Left lung (tissue), 10 donors: Measurements from ENCODE around the gene FGF3. TPM values are rescaled to one million over a fixed set of nuclear protein-coding genes. Genes with fewer than 3 reads are reported as not detected.
A peak's percentile ranks its signal among the peaks of the same experiment; 100 is the strongest.

Experiments used
- ATAC-seq: fragments of 200-7000 bp; cut with Tn5 transposase; one replicate; pipeline ENCODE4 v1.9.1; 2020; ENCODE audit warnings: moderate library complexity
- DNase-seq, 4 donors: peaks; one replicate each; pipeline ENCODE4 v3.0.0-alpha.2; 2013 to 2020
- H3K27ac ChIP-seq, 2 donors: fragments of 200-600 bp; sonication (generic) in 1 of 2; one replicate each; pipeline versions ENCODE4 v1.5.0 to v1.8.0; 2020 to 2021
- H3K27me3 ChIP-seq, 2 donors: fragments of 200-600 bp; sonication (generic) in 1 of 2; one replicate each; pipeline versions ENCODE4 v1.5.0 to v1.8.0; 2020 to 2021
- H3K36me3 ChIP-seq, 2 donors: fragments of 200-600 bp; sonication (generic) in 1 of 2; one replicate each; pipeline versions ENCODE4 v1.5.0 to v1.8.0; 2020 to 2021
- H3K4me1 ChIP-seq, 2 donors: fragments of 200-600 bp; one replicate each; pipeline ENCODE4 v1.8.0; 2021
- H3K4me3 ChIP-seq, 2 donors: fragments of 200-600 bp; sonication (generic) in 1 of 2; one replicate each; pipeline versions ENCODE4 v1.5.0 to v1.8.0; 2020 to 2021; ENCODE audit warnings: mild to moderate bottlenecking in 1 of 2
- H3K9me3 ChIP-seq, 2 donors: fragments of 200-600 bp; sonication (generic) in 1 of 2; one replicate each; pipeline versions ENCODE4 v1.5.0 to v1.8.0; 2020 to 2021
- intact Hi-C, 2 donors: fragments of 100-400 bp; cut with DNase I; formaldehyde crosslinking; loops; one replicate each; pipeline versions ENCODE4 v1.11.2 to v1.14.2; 2022
- polyA plus RNA-seq, 6 donors: library from polyadenylated mRNA; unstranded; fragments of 120-200 nt; gene quantifications; one replicate each; pipeline ENCODE4 v1.2.1, GENCODE V29; 2013; ENCODE audit not compliant: insufficient read length in 6 of 6
- total RNA-seq, 2 donors: library from RNA; stranded (reverse); fragmentation: NEBNext Ultra II Directional; extraction: Animal tissue kit (Norgen Biotek cat#: 25700); gene quantifications; one replicate each; pipeline ENCODE4 v1.2.1, GENCODE V29; 2021
- TF ChIP-seq, protein P1 (sequence below), 2 donors: fragments of 200-600 bp; sonication (generic) in 1 of 2; IDR thresholded peaks; one replicate each; pipeline versions ENCODE4 v1.5.0 to v1.8.0; 2021; ENCODE audit warnings: antibody characterized with exemption in 2 of 2
- donor health status: DM: no; HTN: yes; CAD: no.
- donor health status: DM: no; HTN: no; CAD: no.

Gene FGF3
- total and polyA plus RNA-seq, 8 donors, result not detected

DNA sequence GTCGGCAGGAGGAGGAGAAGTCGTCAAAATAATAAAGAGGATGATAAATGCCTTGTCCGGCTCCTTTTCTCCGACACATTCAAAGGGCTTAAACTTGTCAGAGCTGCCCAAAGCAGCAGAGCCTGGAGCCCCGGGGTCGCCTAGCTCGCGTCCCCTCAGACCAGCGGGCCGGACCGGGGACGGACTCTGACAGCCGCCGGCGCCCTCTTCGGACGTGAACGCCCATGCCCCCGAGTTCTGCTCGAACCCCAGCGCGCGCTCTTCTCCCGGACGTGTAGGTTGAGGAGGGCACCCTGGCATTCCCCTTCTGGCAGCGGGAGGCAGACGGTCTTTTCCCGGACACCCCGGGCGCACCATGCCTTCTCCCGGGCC lies 999 bp downstream of the FGF3 start:
- intact Hi-C loops, result no loop called here
- no peaks in the 10 kb centered on the region for H3K36me3 ChIP-seq
- no peaks in the 10 kb centered on the region for H3K4me1 ChIP-seq
- H3K27me3 ChIP-seq, result peaks cover 58 to 91% of the 10 kb centered on the region in 2 donors
- DNase-seq, result no peak
- no peak overlapping the region for H3K4me3 ChIP-seq
- TF ChIP-seq, protein P1, sequence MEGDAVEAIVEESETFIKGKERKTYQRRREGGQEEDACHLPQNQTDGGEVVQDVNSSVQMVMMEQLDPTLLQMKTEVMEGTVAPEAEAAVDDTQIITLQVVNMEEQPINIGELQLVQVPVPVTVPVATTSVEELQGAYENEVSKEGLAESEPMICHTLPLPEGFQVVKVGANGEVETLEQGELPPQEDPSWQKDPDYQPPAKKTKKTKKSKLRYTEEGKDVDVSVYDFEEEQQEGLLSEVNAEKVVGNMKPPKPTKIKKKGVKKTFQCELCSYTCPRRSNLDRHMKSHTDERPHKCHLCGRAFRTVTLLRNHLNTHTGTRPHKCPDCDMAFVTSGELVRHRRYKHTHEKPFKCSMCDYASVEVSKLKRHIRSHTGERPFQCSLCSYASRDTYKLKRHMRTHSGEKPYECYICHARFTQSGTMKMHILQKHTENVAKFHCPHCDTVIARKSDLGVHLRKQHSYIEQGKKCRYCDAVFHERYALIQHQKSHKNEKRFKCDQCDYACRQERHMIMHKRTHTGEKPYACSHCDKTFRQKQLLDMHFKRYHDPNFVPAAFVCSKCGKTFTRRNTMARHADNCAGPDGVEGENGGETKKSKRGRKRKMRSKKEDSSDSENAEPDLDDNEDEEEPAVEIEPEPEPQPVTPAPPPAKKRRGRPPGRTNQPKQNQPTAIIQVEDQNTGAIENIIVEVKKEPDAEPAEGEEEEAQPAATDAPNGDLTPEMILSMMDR (IDR thresholded peaks at IDR 0.05), result no peak
- no peaks in the 10 kb centered on the region for H3K9me3 ChIP-seq
- no peak for ATAC-seq
- H3K27ac ChIP-seq, result no peak overlapping the region

DNA sequence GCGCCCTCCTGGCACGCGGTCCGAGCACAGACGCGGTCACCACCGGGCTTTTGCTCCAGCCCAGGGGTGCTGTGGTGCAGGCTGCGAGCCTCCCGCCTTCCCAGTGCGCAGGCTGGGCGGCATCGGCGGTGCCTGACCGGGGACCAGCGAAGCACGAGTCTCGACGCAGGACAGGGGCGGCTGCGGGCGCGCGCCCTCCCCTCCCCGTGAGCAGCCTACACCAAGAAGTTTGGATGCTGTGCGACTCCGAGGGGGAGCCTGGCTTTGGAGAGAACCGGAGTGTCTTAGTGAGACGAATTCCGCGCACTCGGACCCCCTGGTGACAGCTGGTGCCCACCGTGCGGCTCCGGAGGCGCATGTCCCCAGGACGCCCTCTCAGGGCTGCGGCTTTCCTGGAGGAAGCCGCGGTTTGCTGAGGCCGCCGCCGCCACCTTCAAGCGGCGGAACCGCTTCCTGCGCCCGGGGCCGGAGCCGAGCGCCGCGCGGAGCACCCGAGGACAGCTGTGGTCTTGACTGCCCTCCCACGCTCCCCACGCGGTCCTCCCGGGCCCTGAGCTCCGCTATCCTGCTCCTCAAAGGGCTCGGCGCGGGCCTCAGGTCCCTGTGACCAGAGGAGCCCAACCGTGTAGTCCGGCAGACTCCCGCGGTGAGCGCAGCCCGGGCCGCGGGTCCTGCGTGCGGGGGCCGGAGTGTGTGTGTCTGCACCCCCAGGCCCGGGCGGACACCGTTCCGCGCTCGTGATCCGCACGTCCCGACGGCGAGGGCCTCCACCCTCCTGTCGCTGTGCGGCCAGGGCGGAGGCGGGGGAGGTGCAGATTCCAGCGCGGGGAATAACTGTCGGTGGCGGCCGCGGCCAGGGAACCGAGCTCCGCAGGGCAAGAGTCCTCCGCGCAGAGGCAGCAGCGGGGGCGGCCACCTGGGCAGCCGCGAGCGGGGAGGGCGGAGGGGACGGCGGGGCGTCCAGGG lies 1.7 kb downstream of the FGF3 start:
- Histone ChIP-seq H3K4me3 (no peak overlapping the region), H3K36me3 (no peaks in the 10 kb centered on the region), H3K9me3 (no peaks in the 10 kb centered on the region), H3K4me1 (no peaks in the 10 kb centered on the region), H3K27ac (no peak overlapping the region), H3K27me3 (peaks cover 52 to 91% of the 10 kb centered on the region in 2 donors)
- intact Hi-C loops, result no loop called here
- DNase-seq (peak in 1 of 4 donors; percentile 77), ATAC-seq (no peak)
- TF ChIP-seq, protein P1 (IDR thresholded peaks at IDR 0.05), result no peak

DNA sequence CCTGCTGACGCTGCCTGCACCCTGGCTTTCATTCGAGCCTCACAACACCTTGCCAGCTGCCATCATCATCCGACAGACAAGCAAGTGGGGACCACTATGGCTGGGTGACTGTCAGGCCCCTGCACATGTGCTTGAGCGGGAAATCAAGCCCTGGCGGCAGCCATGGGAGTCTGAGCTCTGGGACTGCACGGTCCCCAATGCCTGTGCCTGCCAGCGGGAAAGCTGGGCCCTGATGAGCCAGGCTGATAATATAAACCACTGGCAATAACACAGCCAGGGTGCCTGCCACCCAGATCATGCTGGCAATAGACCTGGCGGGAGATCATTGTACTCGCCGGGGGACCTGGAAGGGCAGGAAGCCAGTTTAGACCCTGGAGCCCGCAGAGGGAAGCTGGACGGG lies 2.5 kb downstream of the FGF3 start:
- Histone ChIP-seq H3K27ac (no peak overlapping the region), H3K27me3 (peaks cover 52 to 91% of the 10 kb centered on the region in 2 donors), H3K36me3 (no peaks in the 10 kb centered on the region), H3K4me1 (no peaks in the 10 kb centered on the region), H3K9me3 (no peaks in the 10 kb centered on the region), H3K4me3 (no peak overlapping the region)
- TF ChIP-seq, protein P1 (IDR thresholded peaks at IDR 0.05), result no peak
- DNase-seq, result peak in 1 of 4 donors; percentile 34
- intact Hi-C loops, result no loop called here
- ATAC-seq, result no peak

DNA sequence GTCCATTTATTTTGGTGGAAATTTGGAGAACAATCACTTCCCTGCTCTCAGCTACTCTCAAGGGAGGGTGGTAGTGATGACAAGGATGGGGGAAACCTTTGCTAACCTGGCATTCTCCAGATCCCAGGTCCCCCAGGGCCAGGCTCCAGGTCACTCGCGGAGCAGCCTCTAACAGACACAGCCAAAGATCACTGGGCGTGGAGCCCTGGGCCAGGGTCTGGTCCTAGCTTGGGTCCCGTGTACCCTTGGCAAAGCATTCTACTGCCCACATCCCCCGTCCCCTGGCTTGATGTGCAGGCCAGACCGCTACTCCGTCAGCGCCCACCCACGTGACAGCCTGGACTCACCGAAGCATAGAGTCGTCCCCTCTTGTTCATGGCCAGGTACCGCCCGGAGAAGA lies 3.2 kb downstream of the FGF3 start:
- Histone ChIP-seq H3K9me3 (no peaks in the 10 kb centered on the region), H3K27ac (no peak overlapping the region), H3K36me3 (no peaks in the 10 kb centered on the region), H3K4me3 (no peak overlapping the region), H3K27me3 (peaks cover 52 to 91% of the 10 kb centered on the region in 2 donors), H3K4me1 (no peaks in the 10 kb centered on the region)
- intact Hi-C loops, result no loop called here
- TF ChIP-seq, protein P1 (IDR thresholded peaks at IDR 0.05), result no peak
- ATAC-seq (no peak), DNase-seq (peak in 1 of 4 donors; percentile 67)

DNA sequence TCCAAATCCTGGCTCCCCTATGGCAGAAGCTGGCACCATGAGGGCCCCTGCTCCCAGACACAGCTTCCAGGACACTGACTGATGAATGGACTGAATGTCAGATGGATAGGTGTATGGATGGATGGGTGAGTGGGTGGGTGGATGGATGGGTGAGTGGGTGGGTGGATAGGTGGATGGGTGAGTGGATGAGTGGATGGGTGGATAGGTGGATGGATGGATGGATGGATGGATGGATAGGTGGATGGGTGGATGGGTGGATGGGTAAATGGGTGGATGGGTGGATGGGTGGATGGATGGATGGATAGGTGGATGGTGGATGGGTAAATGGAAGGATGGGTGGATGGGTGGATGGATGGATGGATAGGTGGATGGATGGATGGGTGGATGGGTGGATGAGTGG lies 4.3 kb downstream of the FGF3 start:
- H3K27ac ChIP-seq, result no peak overlapping the region
- no peak overlapping the region for H3K4me3 ChIP-seq
- no peaks in the 10 kb centered on the region for H3K9me3 ChIP-seq
- ATAC-seq (no peak), DNase-seq (no peak)
- intact Hi-C loops, result no loop called here
- no peaks in the 10 kb centered on the region for H3K36me3 ChIP-seq
- no peaks in the 10 kb centered on the region for H3K4me1 ChIP-seq
- peaks cover 42 to 91% of the 10 kb centered on the region in 2 donors for H3K27me3 ChIP-seq
- TF ChIP-seq, protein P1 (IDR thresholded peaks at IDR 0.05), result no peak
